ENCODE measurements around the gene C2orf92. TPM values are rescaled to one million over a fixed set of nuclear protein-coding genes. Genes with fewer than 3 reads are reported as not detected.

C2orf92 gene
- total RNA-seq, 1 experiment from 2014 or later: 6.9 TPM

GRCh38 chr2:97726261-97727064, 57.0 kb downstream of the C2orf92 start:
- CTCF ChIA-PET: interaction anchor here (0.6 to 0.7 kb wide), 3 partner anchors 20 to 490 kb away, joined by 3 to 4 read pairs (median 3); no protein-coding TSS in a partner anchor
- H3K27me3 Mint-ChIP-seq (ENCODE audit: unreplicated experiment): peaks cover 20% of the 10 kb centered on the region
- peaks cover 13% of the 10 kb centered on the region for H3K4me1 Mint-ChIP-seq (ENCODE audit: low read depth, unreplicated experiment)
- DNase-seq: no peak
- TF ChIP-seq CTCF (IDR thresholded peaks at IDR 0.05; ENCODE audit: unreplicated experiment): no peak
- no peaks in the 10 kb centered on the region for H3K9me3 Mint-ChIP-seq (ENCODE audit: low read depth, unreplicated experiment)
- intact Hi-C loops (cut with micrococcal nuclease; ENCODE audit: unreplicated experiment): no loop called here
- no peak overlapping the region for H3K4me3 Mint-ChIP-seq (ENCODE audit: low read depth, unreplicated experiment)
- H3K27ac Mint-ChIP-seq (ENCODE audit: unreplicated experiment): no peak overlapping the region
- BruUV-seq (replicated peaks): no TSS peak
- H3K36me3 Mint-ChIP-seq (ENCODE audit: insufficient read depth, unreplicated experiment): no peaks in the 10 kb centered on the region

- H3K36me3 Mint-ChIP-seq (ENCODE audit: insufficient read depth, unreplicated experiment): no peaks in the 10 kb centered on the region
- H3K4me1 Mint-ChIP-seq (ENCODE audit: low read depth, unreplicated experiment): peaks cover 13% of the 10 kb centered on the region
- CTCF ChIA-PET: interaction anchor here (0.6 to 1.2 kb wide), 2 partner anchors 27 to 455 kb away, joined by 3 read pairs; no protein-coding TSS in a partner anchor
- H3K27ac Mint-ChIP-seq (ENCODE audit: unreplicated experiment): no peak overlapping the region
- no peak overlapping the region for H3K4me3 Mint-ChIP-seq (ENCODE audit: low read depth, unreplicated experiment)
- intact Hi-C loops (cut with micrococcal nuclease; ENCODE audit: unreplicated experiment): no loop called here
- TF ChIP-seq CTCF (IDR thresholded peaks at IDR 0.05; ENCODE audit: unreplicated experiment): no peak
- H3K27me3 Mint-ChIP-seq (ENCODE audit: unreplicated experiment): peaks cover 20% of the 10 kb centered on the region
- no peak for DNase-seq
- no peaks in the 10 kb centered on the region for H3K9me3 Mint-ChIP-seq (ENCODE audit: low read depth, unreplicated experiment)
- no TSS peak for BruUV-seq (replicated peaks)
Measured at GRCh38 chr2:97727296-97727695, 57.8 kb downstream of the C2orf92 start.

GRCh38 chr2:97728091-97728731, 58.7 kb downstream of the C2orf92 start:
- H3K9me3 Mint-ChIP-seq (ENCODE audit: low read depth, unreplicated experiment): no peaks in the 10 kb centered on the region
- CTCF ChIA-PET: interaction anchor here (0.6 to 1.2 kb wide), 2 partner anchors 28 to 37 kb away, joined by 3 read pairs; no protein-coding TSS in a partner anchor
- H3K4me3 Mint-ChIP-seq (ENCODE audit: low read depth, unreplicated experiment): no peak overlapping the region
- intact Hi-C loops (cut with micrococcal nuclease; ENCODE audit: unreplicated experiment): no loop called here
- peaks cover 13% of the 10 kb centered on the region for H3K4me1 Mint-ChIP-seq (ENCODE audit: low read depth, unreplicated experiment)
- DNase-seq: peak; percentile 16
- BruUV-seq (replicated peaks): no TSS peak
- TF ChIP-seq CTCF (IDR thresholded peaks at IDR 0.05; ENCODE audit: unreplicated experiment): no peak
- no peaks in the 10 kb centered on the region for H3K36me3 Mint-ChIP-seq (ENCODE audit: insufficient read depth, unreplicated experiment)
- no peak overlapping the region for H3K27ac Mint-ChIP-seq (ENCODE audit: unreplicated experiment)
- peaks cover 20% of the 10 kb centered on the region for H3K27me3 Mint-ChIP-seq (ENCODE audit: unreplicated experiment)

GRCh38 chr2:97730245-97730644, 60.7 kb downstream of the C2orf92 start:
- Mint-ChIP-seq H3K4me1 (ENCODE audit: low read depth, unreplicated experiment) (peaks cover 13% of the 10 kb centered on the region), H3K9me3 (ENCODE audit: low read depth, unreplicated experiment) (no peaks in the 10 kb centered on the region), H3K36me3 (ENCODE audit: insufficient read depth, unreplicated experiment) (no peaks in the 10 kb centered on the region), H3K27me3 (ENCODE audit: unreplicated experiment) (peaks cover 20% of the 10 kb centered on the region), H3K4me3 (ENCODE audit: low read depth, unreplicated experiment) (no peak overlapping the region), H3K27ac (ENCODE audit: unreplicated experiment) (no peak overlapping the region)
- no peak for TF ChIP-seq CTCF (IDR thresholded peaks at IDR 0.05; ENCODE audit: unreplicated experiment)
- intact Hi-C loops (cut with micrococcal nuclease; ENCODE audit: unreplicated experiment): no loop called here
- CTCF ChIA-PET: no interaction called here
- peak; percentile 39 for DNase-seq
- BruUV-seq (replicated peaks): no TSS peak
